ENCODE measurements around the gene EIF4G3.

DNA sequence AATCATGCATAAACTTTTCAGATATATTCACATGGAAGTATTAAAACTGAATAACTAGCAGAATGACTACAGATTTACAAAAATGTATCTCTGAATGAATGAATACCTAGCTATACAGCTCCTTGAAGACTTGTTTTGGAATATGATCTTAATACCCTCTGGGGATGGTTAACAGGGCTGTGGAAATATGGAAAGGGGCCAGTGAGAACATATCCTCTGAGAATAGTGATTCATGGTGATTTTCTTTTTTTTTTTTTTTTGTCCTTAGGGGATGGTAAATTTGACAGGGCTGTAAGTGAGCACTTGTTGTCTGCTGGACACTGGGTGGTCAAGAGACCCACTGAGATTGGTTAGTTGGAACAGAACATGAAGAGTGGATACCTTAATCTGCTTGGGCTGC, 308.9 kb downstream of the EIF4G3 start:
- TF ChIP-seq EZH2 (IDR thresholded peaks at IDR 0.05; ENCODE audit: low read length) (no peak), CTCF (optimal IDR thresholded peaks at IDR 0.05 in 1 of 3, IDR thresholded peaks at IDR 0.05 in 1 of 3, conservative IDR thresholded peaks at IDR 0.05 in 1 of 3; ENCODE audit: extremely low read depth in 1 of 3, insufficient read depth in 2 of 3, low read length in 3 of 3) (no peak)
